NCI-H187 treated with DMSO at 0.1 percent for 48 hours (cell line): ENCODE data around the gene ASB2.

Experiments
- DNase-seq: peaks from one replicate; lab custom pipeline; 2025; lab: John Stamatoyannopoulos, UW

Gene ASB2

DNA sequence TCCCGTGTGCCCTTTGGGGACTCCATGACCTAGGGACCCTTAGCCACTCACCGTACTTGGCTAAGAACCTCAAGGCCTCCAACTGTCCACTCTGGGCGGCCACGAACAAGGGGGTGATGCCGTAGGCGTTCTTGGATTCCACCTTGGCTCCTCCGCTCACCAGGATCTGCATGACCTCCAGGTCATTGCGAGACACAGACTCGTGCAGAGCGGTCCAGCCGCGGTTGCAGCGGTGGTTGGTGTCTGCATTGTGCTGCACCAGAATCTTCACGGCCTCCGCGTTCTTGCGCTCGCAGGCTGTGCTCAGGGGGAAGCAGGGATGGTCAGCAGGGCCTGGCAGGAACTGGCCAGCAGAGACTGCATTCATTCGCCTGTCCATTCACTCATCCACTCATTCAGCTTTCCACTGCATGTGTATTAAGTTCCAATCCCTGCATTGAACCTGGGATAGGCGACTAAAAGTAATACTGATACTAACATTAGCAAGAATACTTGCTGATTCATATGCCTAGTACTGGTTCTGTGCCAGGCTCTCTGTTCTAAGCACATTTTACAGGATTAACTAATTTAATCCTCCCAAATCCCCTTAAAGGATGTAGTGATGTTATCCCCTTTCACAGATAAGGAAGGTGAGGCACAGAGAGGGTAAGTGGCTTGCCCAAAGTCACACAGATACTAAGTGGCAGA, 25.3 kb downstream of the ASB2 start:
- DNase-seq: no peak

DNA sequence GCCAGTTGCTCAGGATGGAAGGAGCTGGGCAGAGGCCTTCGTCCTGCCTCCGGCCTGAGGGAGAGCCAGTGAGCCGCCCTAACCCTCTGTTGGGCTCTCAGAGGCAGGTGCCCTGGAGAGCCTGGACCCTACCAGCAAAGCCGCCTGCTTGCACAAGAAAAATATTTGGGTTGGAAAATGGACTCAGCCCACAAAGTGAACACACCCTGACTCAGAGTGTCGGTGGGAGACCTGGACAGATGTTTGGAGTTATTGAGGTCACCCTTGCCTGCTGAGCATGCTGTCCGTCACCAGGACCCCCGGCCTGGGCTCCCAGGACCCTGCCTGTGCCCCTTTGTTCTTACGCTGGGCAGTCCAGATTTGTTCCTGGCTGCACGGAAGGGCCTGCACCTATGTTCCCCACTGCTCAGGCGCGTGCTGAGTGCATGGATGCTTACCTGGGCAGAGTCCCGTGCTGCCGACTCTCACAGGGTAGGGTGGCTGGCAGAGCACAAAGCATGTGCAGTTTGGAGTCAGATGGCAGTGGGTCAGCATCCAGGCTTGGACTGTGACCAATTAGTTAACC, 26.8 kb downstream of the ASB2 start:
- DNase-seq: no peak

DNA sequence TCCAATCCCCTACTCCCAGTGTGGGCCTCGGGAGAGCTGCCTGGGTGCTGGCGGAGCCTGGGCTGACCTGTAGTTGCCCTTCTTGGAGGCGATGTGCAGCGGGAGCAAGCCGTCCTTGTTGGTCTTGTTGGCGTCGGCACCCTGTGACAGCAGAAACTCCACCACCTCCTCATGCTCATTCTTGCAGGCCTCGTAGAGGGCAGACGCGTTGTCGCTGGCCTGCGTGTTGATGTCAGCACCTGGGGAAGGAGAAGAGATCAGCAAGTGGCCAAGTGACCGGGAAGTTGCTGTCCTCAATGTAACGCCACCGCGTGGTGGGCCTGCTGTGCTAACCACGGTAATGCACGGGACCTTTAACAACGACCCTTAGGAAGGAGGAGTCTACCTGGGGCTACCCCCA, 29.1 kb downstream of the ASB2 start:
- no peak for DNase-seq

GRCh38 chr14:93946541-93947090, 29.8 kb downstream of the ASB2 start:
- no peak for DNase-seq

GRCh38 chr14:93946104-93946503, 30.3 kb downstream of the ASB2 start:
- DNase-seq: no peak

GRCh38 chr14:93945070-93945399, 31.3 kb downstream of the ASB2 start:
- DNase-seq: no peak

DNA sequence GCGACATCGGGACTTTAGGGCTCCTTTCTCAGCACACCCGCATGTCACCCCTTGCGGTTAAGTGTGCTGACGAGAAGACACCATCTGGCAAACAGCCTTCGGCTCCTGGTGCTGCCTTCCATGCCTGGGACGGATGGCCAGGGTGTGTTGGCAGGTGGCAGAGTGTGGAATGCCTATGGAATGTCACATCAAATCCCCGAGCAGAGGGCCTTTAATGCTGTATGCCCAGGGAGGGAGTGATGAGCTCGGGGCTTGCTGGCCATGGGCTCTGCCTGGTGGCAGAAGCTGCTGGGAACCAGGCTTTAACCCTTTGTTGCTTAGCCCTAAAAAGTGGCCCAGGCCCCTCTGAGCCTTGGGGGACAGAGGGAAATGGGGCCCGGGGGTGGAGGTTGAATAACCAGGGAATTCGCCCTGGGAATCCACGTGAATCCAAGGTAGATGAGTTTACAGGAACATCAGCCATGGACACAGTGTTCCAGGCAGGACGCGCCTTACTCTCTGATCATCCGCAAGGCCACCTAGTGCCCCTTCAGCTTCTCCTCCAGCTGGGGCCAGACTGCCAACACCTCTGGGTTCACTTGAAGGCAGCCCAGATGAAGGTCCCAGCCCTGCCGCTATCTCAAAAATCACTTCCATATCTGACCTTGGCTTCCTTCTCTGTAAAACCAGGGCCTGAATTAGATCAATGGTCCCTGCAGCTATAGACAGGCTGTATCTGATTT, 31.9 kb downstream of the ASB2 start:
- no peak for DNase-seq

- no peak for DNase-seq
These were observed 32.4 kb downstream of the ASB2 start for GRCh38 chr14:93943930-93944329.

DNA sequence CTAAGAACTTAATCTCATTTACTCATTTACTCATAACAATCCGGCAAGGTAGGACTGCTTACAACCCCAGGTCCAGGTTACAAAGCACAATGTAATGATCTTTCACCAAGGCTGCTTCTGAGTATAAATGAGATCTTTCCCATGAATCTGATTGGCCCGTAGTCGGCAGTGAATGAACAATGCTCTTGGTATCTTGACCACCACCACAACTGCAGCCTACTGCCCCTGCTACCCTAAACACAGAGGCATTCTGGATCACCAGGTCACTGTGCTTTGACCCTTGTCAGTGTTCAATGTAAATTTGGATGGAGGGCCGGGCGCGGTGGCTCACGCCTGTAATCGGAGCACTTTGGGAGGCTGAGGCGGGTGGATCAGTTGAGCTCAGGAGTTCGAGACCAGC, 33.3 kb downstream of the ASB2 start:
- no peak for DNase-seq

DNA sequence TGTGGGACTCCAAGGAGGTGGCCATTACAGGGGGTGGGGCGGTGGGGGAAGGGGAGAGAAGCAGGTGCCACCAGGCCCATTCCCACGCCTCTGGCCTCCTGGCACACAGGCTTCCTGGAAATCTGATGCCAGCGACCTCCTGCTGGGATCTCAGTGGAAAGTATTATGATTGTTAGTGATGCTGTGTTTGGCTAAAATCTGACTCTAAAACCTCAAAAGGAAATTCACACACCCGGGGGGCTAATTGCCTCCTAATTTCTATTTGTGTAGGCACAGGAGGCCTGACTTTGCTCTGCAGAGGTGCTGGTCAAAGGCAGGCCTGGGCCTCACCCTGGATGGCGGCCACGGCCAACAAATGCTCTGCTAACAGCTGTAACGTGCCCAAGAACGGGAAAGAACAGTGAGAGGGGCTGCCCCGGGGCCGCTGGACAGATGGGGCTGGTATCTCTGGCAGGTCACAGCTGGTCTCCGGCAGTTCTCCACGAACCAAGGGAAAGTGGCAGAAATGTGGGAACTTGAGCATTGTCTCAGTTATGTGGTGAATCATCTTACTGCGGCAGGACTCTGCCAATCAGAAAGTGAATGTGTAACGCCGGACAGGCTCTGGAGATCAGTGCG, 35.0 kb downstream of the ASB2 start:
- DNase-seq: no peak

GRCh38 chr14:93940437-93940836, 35.9 kb downstream of the ASB2 start:
- DNase-seq: no peak

GRCh38 chr14:93939304-93940229, 36.8 kb downstream of the ASB2 start:
- DNase-seq: no peak

GRCh38 chr14:93938751-93939303, 37.5 kb downstream of the ASB2 start:
- DNase-seq: no peak

GRCh38 chr14:93937519-93937918, 38.9 kb downstream of the ASB2 start:
- no peak for DNase-seq

GRCh38 chr14:93936926-93937325, 39.4 kb downstream of the ASB2 start:
- DNase-seq: no peak

- no peak for DNase-seq
These were observed 40.1 kb downstream of the ASB2 start for GRCh38 chr14:93936245-93936644.

GRCh38 chr14:93935213-93935612, 41.2 kb downstream of the ASB2 start:
- DNase-seq: no peak

GRCh38 chr14:93932642-93933041, 43.7 kb downstream of the ASB2 start:
- no peak for DNase-seq

DNA sequence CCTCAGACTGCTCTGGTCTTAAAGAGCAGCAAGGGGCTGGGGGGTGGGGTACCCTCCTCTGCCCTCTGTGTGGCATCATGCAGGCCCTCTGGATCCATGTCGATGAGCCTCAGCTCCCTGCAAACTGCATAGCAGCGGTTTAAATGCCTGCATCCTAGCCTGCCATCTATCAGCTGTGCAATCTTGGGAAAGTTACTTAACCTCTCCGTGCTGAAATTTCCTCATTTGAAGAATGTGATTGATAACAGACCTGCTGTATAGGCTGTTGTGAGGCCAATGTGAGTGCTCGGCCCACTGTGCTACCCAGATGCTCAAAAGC, 45.4 kb downstream of the ASB2 start:
- DNase-seq: no peak

GRCh38 chr14:93930296-93930988, 45.9 kb downstream of the ASB2 start:
- no peak for DNase-seq

- DNase-seq: no peak
These were observed 46.7 kb downstream of the ASB2 start for GRCh38 chr14:93929657-93930056.
